Esophagus muscularis mucosa (tissue), 3 donors: ENCODE data around the gene CNNM4.

ENCODE experiments used
- POLR2A ChIP-seq: fragments of 450-650 bp; IDR thresholded peaks from one replicate; pipeline ENCODE4 v1.6.1; 2017; ENCODE audit warnings: antibody characterized with exemption, moderate library complexity, mild to moderate bottlenecking, low read depth
- TF ChIP-seq, protein P1 (sequence below), 3 experiments: fragments of 200-600 bp in 2 of 3; fragments of 450-650 bp in 1 of 3; sonication (generic) in 2 of 3; IDR thresholded peaks; one replicate each; pipeline ENCODE4 v1.5.1; 2017 to 2019; ENCODE audit warnings: antibody characterized with exemption in 3 of 3, mild to moderate bottlenecking in 2 of 3, moderate library complexity in 1 of 3

DNA sequence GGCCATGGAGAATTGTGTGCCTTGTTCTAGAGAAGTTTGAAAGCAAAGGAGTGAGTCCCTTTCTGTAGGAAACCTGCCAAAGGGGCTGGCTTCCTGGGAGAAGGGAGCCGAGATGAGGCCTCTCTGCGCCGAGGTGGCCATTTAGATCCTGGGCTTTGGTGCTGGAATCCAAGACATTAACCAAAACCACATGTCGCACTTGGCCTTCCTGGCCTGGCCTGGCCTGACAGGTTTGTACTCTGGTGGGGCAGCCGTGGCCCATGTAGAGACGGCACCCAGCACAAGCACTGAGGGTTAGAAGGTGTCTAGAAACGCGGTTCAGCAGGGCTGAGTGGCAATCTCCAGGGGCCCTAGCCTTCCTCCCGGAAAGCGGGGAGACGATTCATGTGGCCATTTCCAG lies 62.5 kb downstream of the CNNM4 start:
- TF ChIP-seq POLR2A, result no peak
- TF ChIP-seq, protein P1, sequence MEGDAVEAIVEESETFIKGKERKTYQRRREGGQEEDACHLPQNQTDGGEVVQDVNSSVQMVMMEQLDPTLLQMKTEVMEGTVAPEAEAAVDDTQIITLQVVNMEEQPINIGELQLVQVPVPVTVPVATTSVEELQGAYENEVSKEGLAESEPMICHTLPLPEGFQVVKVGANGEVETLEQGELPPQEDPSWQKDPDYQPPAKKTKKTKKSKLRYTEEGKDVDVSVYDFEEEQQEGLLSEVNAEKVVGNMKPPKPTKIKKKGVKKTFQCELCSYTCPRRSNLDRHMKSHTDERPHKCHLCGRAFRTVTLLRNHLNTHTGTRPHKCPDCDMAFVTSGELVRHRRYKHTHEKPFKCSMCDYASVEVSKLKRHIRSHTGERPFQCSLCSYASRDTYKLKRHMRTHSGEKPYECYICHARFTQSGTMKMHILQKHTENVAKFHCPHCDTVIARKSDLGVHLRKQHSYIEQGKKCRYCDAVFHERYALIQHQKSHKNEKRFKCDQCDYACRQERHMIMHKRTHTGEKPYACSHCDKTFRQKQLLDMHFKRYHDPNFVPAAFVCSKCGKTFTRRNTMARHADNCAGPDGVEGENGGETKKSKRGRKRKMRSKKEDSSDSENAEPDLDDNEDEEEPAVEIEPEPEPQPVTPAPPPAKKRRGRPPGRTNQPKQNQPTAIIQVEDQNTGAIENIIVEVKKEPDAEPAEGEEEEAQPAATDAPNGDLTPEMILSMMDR (IDR thresholded peaks at IDR 0.05), result no peak
